HuH-7.5 (cell line): ENCODE results near the gene B4GALT2.

Experiments used
- DNase-seq: peaks from one replicate; pipeline ENCODE4 v3.0.0; 2011; ENCODE audit warnings: low spot score

The B4GALT2 gene

DNA sequence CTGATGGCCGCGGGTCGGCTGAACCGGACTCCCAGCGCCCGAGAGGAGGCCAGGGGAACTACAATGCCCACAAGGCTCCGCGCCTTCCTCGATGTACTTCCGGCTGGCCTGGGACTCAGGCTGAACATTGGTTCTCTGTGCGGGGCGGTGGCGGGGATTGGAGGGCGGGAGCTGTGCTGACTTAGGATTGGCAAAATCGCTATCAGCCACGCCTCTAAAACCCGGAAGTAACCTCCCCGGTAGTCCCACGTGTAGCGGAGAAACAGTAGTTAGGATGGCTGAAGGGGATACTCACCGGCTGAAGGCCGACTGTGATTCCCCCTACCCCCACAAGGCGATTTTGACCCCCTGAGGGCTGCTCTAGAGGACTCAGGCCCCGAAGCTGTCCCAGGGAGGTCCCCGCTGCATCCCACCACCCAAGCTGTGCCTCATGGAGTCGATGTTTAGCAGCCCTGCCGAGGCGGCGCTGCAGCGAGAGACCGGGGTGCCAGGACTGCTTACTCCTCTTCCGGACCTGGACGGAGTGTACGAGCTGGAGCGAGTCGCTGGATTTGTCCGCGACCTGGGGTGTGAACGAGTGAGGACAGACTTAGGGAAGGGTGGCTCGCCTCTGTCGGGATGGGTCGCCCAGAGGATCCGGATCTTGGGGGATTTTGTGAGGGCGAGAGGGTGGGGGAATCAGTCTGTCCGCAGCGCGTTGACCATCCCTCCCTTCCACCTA lies 9.1 kb upstream of the B4GALT2 start, which contains the start of gene DPH2:
DPH2 (plus strand) TSS at position 265 of the 721 bp plus-strand sequence; CDS start at position 431, 166 bp downstream.
- DNase-seq, result peak; percentile 99

DNA sequence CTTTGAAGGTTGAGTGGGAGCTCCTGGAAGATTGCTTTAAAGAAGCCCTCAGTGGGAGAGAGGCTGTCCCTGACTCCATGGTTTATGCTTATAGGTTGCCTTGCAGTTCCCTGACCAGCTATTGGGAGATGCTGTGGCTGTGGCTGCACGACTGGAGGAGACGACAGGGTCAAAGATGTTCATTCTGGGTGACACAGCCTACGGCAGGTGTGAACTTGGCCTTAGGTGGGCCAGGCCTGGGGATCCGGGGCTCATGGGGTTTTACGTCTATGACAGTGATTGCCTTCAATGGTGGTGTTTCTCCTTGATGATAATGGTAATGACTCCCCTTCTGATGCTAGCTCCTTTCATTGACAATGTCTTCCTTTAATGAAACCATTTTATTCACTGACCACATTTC lies 8.5 kb upstream of the B4GALT2 start:
- DNase-seq, result no peak

DNA sequence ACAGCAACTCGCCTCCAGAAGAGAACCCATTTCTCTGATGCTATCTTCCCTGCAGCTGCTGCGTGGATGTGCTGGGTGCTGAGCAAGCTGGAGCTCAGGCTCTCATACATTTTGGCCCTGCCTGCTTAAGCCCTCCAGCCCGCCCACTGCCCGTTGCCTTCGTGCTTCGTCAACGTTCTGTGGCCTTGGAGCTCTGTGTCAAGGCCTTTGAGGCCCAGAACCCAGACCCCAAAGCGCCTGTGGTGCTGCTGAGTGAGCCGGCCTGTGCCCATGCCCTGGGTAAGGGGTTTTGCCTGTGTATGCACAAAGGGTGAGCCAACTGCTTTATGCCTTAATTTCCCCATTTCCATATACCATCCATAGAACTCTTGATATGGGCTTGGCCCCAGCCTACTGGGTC lies 8.1 kb upstream of the B4GALT2 start:
- no peak for DNase-seq

DNA sequence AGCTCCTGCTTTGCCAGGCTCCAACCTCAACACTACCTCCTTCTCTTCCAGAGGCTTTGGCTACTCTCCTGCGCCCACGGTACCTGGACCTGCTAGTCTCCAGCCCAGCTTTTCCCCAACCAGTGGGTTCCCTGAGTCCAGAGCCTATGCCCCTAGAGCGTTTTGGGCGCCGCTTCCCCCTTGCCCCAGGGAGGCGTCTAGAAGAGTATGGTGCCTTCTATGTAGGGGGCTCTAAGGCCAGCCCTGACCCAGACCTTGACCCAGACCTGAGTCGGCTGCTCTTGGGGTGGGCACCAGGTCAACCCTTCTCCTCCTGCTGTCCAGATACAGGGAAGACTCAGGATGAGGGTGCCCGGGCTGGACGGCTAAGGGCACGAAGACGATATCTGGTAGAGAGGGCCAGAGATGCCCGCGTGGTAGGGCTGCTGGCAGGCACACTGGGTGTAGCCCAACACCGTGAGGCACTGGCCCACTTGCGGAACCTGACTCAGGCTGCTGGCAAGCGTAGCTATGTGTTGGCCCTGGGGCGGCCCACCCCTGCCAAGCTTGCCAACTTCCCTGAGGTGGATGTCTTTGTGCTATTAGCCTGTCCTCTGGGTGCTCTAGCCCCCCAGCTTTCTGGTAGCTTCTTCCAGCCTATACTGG lies 7.6 kb upstream of the B4GALT2 start:
- no peak for DNase-seq

DNA sequence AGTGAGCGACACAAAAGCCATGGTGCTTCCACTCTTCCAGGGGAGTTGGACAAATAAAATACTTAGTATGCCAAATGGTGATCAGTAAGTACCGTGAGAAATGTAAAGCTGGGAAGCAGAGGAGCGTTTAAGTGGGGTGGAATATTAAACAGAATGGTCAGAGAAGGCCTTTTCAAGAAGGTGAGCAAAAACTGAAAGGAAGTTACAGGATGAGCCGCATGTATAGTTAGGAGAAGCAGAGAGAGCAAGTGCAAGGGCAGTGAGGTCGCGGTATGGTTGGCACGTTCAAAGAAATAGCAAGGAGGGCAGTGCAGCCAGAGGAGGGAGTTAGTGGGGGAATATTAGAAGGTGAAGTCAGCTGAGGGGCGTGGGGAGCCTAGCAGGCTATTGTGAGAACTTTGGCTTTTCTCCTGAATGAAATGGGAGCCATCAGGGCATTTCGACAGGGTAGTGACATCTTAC lies 5.0 kb upstream of the B4GALT2 start:
- no peak for DNase-seq

DNA sequence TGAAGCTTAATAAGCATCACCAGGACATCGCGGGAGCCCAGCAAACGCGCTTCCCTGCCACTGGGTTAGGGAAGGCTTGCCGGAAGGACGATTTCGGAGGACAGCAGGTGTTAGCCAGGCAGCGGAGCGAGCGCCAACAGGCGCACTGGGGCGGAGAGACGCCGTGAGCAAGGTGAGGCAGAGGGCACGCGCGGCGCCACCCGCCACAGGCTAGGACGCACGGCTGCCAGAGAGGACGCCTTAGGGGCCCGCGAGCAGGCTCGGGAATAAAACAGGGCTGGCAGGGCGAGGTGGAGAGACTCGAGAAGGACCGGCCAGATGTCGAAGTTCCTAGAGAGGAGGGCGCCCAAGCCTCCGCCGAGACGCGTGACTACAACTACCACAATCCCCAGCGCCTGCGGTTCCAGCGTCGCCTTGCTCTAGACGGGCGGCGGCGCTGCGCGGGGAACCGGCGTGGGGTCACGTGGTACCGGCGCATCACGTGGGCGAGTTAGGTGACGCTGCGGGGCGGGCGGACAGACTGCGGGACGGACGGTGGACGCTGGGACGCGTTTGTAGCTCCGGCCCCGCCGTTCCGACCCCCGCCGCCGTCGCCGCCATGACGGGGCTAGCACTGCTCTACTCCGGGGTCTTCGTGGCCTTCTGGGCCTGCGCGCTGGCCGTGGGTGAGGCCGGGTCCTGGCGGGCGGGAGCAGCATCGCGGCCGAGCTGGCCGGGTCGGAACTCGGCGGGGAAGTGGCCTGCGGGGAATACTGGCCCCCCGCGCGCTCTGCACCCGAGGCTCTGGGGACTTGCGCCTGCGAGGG lies 4.4 kb upstream of the B4GALT2 start, which contains the start of gene ATP6V0B:
ATP6V0B (plus strand) TSS at position 518 of the 806 bp plus-strand sequence; CDS start at position 599, 81 bp downstream.
- DNase-seq, result peak; percentile 97

DNA sequence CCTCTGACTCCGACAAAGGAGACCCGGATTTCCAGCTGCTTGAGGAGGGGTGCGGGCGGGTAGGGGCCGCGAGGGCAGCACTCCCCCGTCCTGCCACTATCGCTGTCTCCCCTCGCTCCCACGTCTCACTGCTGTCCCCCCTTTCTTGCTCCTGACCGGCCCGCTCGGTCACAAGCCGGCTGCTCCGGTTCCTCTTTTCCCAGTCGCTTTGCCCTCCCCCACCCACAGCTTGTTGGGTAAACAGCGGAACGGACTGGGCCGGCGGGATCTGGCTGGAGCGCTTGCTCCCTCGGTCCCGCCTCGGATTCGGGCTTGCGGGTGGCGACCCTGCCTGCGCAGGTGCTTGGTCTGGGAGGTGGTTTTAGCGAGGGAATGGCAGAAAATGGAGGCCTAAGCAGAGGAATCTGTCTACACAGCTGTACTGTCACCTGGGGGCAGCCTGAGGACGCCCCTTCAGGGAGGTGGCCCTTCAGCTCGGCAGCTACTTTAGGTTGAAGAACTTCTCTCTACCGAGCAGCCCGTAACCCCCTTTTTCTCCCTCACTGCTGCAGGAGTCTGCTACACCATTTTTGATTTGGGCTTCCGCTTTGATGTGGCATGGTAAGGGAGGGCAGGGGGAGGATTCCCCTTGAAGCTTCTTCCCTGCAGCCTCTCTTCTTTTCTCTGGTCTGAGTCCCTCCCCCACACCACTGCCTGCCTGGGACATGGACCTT lies 3.6 kb upstream of the B4GALT2 start:
- no peak for DNase-seq

DNA sequence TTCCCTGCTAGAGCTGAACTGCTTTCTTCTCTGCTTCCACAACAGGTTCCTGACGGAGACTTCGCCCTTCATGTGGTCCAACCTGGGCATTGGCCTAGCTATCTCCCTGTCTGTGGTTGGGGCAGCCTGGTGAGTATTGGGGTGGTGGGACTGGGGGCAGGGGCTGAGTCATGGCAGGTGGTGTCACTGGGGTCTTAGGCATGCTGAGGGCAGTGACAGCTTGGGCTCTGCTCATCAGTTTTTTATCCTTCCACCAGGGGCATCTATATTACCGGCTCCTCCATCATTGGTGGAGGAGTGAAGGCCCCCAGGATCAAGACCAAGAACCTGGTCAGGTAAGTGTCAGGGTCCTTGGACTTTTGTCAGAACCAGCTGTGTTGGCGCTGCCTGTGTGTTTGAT lies 3.0 kb upstream of the B4GALT2 start:
- DNase-seq, result no peak

DNA sequence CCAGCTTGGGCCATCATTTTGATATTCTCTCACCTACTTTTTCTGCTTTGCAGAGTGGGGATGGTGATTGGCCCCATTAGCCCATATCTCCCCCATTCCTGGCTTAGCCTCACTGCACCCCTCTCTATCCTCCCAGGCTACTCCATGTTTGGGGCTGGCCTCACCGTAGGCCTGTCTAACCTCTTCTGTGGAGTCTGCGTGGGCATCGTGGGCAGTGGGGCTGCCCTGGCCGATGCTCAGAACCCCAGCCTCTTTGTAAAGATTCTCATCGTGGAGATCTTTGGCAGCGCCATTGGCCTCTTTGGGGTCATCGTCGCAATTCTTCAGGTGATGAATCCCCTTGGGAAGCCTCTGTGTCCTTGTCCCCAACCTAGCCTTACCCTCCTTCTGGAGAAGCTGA lies 2.1 kb upstream of the B4GALT2 start:
- DNase-seq, result no peak

DNA sequence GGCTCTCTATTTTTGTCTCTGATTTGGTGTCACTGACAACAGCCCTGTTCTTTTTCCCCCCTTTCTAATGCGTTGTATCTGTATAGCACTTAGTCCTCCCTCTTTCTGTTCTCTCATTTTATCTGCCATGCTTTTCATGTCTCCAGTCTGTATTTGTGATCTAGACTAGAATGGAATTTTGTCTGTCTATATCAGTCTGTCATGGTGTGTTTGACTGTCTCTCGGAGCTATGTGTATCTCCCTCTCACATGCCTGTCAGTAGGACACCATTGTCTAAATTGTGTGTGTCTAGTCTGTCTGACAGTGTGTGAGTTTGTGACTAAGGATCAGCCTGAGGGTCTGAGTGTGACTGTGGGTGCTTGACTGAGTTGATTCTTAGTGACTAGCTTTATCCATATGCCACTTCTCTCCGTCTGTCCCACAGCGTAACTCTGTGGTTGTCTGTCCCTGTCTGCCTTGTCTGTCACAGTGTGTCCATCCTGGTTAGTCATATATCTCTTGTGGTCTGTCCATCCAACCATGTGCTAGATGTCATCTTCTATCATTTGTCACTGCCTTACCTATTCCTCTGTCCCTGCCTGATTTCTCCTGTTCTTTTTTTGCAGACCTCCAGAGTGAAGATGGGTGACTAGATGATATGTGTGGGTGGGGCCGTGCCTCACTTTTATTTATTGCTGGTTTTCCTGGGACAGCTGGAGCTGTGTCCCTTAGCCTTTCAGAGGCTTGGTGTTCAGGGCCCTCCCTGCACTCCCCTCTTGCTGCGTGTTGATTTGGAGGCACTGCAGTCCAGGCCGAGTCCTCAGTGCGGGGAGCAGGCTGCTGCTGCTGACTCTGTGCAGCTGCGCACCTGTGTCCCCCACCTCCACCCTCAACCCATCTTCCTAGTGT lies 1.4 kb upstream of the B4GALT2 start:
- no peak for DNase-seq

DNA sequence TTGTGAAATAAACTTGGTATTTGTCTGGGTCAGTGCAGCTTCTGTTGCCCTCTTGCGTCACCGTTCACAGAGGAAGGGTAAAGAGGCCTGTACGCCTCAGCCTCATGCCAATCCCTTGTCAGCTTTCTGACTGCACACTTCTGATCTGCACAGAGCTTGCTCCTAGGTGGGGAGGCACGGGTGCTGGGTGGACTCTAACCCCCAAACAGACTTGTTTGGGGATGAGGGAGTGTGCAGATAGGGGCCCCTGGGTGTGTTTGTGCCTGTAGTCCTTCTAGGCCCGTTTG lies 803 bp upstream of the B4GALT2 start:
- no peak for DNase-seq

DNA sequence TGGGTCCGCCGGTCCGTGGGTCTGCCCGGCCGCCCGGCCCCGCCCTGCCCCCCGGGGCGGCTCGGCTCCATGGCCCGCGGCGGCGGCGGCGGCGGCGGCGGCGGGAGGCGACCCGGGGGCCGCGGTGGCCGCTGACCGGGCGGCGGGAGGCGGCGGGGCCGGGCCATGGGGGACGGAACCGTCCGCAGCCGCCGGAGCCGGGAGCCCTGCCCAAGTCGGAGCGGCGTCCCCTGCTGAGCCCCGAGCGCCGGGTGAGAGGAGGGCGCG lies 184 bp downstream of the B4GALT2 start:
- DNase-seq, result no peak

DNA sequence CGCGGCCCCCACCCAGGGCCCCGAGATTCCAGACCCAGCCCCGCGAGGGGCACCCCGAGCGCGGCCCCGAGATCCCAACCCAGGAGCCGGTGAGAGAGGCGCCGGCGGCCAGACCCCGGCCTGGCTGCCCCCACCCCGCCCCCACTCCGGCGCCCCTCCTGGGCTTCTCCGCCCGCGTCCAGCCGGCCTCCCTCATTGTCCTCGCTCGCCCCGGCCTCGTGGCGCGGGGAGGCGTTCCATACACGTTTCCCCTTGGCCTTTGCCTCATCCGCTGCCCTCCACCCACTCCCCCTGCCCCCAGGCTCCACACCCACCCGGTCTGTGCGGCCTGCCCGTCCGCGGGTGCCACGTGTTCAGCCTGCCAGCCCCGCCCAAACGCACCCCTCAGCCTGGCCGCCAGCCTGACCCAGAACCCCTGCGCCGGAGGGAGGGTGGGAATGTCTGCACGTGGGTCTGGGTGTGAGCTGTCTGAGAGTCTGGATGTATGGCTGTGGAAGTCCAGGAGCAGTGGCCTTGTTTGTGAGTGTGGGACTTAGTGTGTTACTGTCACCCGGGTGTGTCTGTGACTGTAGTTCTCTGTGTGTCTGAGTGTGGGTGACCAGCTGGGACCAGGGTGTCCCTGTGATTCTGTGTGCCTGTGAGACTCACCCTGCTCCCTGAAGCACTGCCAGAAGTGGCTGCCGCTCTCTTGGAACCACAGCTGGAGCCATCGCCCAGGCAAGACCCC lies 681 bp downstream of the B4GALT2 start:
- peak; percentile 86 for DNase-seq

DNA sequence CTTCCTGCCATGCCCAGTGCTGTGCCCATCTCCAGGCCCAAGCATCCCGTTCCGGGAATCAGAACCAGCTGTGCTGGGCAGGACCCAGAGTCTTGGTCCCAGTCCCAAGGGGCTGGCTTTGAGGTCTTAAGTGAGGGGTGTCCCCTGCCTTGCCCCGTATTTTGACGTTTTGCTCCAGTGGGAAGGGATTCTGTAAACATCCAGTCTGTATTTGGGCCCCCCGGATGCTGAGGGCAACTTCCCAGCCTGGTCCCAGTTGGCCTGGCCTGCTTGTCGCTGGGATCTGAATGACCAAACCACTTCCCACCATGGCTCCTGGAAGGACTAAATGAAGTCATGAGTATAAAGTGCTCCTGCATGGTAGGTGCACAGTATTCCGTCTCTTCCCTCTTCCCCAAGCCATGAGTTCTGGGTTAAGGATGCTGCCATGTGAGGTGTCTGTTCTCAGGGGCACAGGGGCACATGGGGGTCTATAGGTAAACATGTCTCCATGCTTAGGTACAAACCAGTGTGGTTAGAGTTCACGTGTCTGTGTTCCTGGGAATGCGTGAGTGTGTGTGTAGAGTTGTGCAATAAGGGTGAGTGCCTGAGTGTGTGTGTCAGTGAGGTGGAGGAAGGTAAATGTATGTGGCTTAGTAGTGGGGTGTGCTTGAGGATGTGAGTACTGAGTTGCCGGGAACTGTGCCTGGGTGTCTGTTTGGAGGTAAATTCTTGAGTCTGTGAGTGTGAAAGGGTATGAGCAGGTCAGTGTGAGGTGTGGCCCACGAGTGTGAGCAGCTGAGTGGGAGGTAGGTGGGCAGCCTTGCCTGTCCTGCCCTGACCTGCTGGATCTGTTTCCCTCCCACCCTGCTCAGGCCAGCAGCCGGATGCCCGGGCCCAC lies 1.5 kb downstream of the B4GALT2 start:
- DNase-seq, result no peak

DNA sequence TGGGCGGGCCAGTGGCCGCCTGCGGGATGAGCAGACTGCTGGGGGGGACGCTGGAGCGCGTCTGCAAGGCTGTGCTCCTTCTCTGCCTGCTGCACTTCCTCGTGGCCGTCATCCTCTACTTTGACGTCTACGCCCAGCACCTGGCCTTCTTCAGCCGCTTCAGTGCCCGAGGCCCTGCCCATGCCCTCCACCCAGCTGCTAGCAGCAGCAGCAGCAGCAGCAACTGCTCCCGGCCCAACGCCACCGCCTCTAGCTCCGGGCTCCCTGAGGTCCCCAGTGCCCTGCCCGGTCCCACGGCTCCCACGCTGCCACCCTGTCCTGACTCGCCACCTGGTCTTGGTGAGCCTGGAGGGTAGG lies 2.1 kb downstream of the B4GALT2 start:
- no peak for DNase-seq

DNA sequence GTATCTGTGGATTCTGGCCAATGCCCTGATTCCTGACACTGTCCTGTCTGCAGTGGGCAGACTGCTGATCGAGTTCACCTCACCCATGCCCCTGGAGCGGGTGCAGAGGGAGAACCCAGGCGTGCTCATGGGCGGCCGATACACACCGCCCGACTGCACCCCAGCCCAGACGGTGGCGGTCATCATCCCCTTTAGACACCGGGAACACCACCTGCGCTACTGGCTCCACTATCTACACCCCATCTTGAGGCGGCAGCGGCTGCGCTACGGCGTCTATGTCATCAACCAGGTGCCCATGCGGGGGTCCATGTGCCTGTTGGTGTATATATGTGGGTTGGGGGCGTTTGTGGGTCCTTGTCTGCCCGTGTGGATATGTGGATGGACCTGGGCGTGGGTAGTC lies 2.6 kb downstream of the B4GALT2 start:
- no peak for DNase-seq

DNA sequence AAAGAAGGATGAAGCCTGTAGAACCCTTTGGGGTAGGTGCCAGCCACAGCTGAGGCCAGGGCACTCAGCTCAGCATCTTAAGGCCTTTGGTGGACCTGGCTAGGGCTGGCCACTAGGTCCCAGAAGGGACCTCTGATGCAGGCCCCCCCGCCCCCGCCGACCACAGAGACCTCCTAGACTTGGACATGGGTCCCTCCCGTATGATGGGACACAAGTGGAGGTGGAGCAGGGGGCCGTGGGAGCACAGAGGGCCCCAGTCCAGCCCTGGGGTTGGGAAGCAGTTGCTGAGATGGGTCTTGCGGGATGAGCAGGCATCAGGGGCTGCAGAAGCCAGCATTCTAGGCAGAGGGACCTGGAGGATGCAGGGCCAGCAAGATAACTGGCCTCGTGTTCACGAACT lies 3.2 kb downstream of the B4GALT2 start:
- DNase-seq, result no peak

DNA sequence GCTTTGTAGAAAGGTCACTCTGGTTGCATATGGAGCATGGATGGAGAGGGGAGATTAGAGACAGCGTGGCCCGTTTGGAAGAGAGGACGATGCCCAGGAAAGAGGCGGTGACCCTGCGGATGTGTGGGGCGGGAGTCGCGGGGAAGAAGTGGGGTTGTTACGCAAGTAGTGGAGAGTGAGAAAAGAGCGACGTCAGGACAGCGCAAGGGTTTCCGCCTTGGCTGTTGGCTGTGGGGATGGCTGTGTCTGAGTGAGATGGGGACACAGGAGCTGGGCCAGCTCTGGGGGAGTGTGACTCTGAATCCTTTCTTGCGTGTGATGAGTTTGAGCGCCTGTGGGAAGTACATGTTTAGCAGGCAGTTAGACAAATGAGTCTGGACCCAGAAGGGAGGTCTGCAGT lies 3.8 kb downstream of the B4GALT2 start:
- DNase-seq, result no peak

DNA sequence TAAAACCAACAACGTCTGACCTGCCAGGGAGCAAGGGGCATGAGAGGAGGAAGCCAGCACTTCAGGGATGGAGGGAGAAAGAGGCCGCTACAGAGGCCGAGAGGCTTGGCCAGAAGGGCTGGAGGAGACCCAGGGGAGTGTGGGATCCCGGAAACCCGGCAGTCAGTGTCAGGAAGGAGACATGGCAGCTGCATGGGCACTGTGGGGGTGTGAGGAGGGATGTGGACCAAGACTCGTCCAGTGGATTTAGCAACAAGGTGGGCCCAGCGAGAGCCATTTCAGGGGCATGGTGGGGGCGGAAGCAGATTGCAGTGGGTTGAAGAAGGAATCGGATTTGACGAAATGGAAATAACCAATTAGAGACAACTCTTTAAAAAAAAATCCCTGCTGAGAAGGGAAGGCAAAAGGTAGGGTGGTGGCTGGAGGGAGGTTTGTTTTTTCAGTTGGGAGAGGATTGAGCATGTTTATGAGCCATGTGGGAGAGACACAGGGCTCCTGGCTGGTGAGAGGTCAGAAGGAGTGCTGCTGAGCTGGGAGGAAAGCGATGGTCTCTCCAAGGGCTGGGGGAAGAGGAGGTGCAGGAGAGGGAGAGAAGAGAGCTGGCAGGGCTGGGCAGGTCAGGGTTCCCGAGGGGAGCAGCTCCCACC lies 4.4 kb downstream of the B4GALT2 start:
- no peak for DNase-seq
